Fibroblast of lung (primary cell): ENCODE measurements around the gene PIMREG. TPM values are rescaled to one million over a fixed set of nuclear protein-coding genes. Genes with fewer than 3 reads are reported as not detected.

Experiments used
- DNase-seq, 2 donors: peaks; one replicate each; pipeline versions ENCODE4 v3.0.0 to v3.0.0-alpha.2; 2010; ENCODE audit warnings: low read depth in 2 of 2
- H2AFZ ChIP-seq: 2 replicates; pipeline ENCODE4 v1.5.1; 2012; ENCODE audit warnings: low read length, control low read depth, inconsistent platforms
- H3K27ac ChIP-seq: 2 replicates; pipeline ENCODE4 v1.5.1; 2011; ENCODE audit warnings: low read length, control low read depth; ENCODE audit not compliant: insufficient read depth
- H3K27me3 ChIP-seq: 2 replicates; pipeline ENCODE4 v1.5.1; 2011; ENCODE audit warnings: mild to moderate bottlenecking, low read length; ENCODE audit not compliant: control insufficient read depth, insufficient read depth
- H3K36me3 ChIP-seq: 2 replicates; pipeline ENCODE4 v1.5.1; 2011; ENCODE audit warnings: low read length; ENCODE audit not compliant: control insufficient read depth, insufficient read depth
- H3K4me1 ChIP-seq: 2 replicates; pipeline ENCODE4 v1.5.1; 2011; ENCODE audit warnings: low read length; ENCODE audit not compliant: control insufficient read depth, insufficient read depth; ENCODE audit errors: extremely low read depth
- H3K4me2 ChIP-seq: 2 replicates; pipeline ENCODE4 v1.5.1; 2011; ENCODE audit warnings: low read length, control low read depth; ENCODE audit not compliant: insufficient read depth; ENCODE audit errors: extremely low read depth
- H3K4me3 ChIP-seq, 4 experiments: fragments of 200-600 bp in 1 of 4; sonication (generic) in 1 of 4; replicated peaks in 1 of 4; 2 replicates each; pipeline ENCODE4 v1.5.1; 2011 to 2016; ENCODE audit warnings: low read length in 4 of 4, low read depth in 3 of 4, mild to moderate bottlenecking in 3 of 4, control low read depth in 2 of 4, inconsistent platforms in 1 of 4, mixed read lengths in 1 of 4; ENCODE audit not compliant: insufficient read depth in 1 of 4; ENCODE audit errors: control extremely low read depth in 1 of 4
- H3K79me2 ChIP-seq: 2 replicates; pipeline ENCODE4 v1.5.1; 2012; ENCODE audit warnings: mild to moderate bottlenecking, low read length, inconsistent platforms; ENCODE audit not compliant: control insufficient read depth, insufficient read depth
- H3K9ac ChIP-seq: 2 replicates; pipeline ENCODE4 v1.5.1; 2011; ENCODE audit warnings: mild to moderate bottlenecking, low read length, control low read depth; ENCODE audit not compliant: insufficient read depth
- H3K9me3 ChIP-seq: 2 replicates; pipeline ENCODE4 v1.5.1; 2012; ENCODE audit warnings: low read depth, low read length; ENCODE audit not compliant: control insufficient read depth, insufficient read depth
- H4K20me1 ChIP-seq: 2 replicates; pipeline ENCODE4 v1.5.1; 2011; ENCODE audit warnings: low read length; ENCODE audit not compliant: control insufficient read depth, insufficient read depth; ENCODE audit errors: extremely low read depth
- CTCF ChIP-seq, 2 donors: IDR thresholded peaks in 1 of 2; conservative IDR thresholded peaks in 1 of 2; 1 replicate in 1 of 2; 2 replicates in 1 of 2; pipeline ENCODE4 v1.5.1; 2011 to 2012; ENCODE audit warnings: low read length in 2 of 2, control low read depth in 1 of 2, inconsistent platforms in 1 of 2, low read depth in 1 of 2, mild to moderate bottlenecking in 1 of 2
- EZH2 ChIP-seq: IDR thresholded peaks from 2 replicates; pipeline ENCODE4 v1.5.1; 2012; ENCODE audit warnings: low read length, control low read depth, mild to moderate bottlenecking; ENCODE audit errors: missing control alignments
- polyA plus RNA-seq, 2 donors: library from polyadenylated mRNA; depleted of rRNA in 1 of 2; stranded (reverse) in 1 of 2; unstranded in 1 of 2; fragments of >200 nt; gene quantifications; 2 replicates each; pipeline ENCODE4 v1.2.1, GENCODE V29; 2011 to 2012; ENCODE audit warnings: missing spikeins in 1 of 2
- total RNA-seq: library from RNA; depleted of rRNA; stranded (reverse); fragments of >200 nt; gene quantifications from 2 replicates; pipeline ENCODE4 v1.2.1, GENCODE V29; 2014

PIMREG gene
- total and polyA plus RNA-seq, 2 donors (not counting 1 experiment from before 2014, with no cell fraction given): 6.5 to 10.6 TPM

GRCh38 chr17:6415616-6416015 lies 28.6 kb upstream of the PIMREG start:
- H3K4me3 ChIP-seq: no peak overlapping the region
- H2AFZ ChIP-seq: no peak overlapping the region
- no peak overlapping the region for H3K9ac ChIP-seq
- H3K9me3 ChIP-seq: no peaks in the 10 kb centered on the region
- H4K20me1 ChIP-seq: no peaks in the 10 kb centered on the region
- H3K79me2 ChIP-seq: no peaks in the 10 kb centered on the region
- no peaks in the 10 kb centered on the region for H3K4me1 ChIP-seq
- DNase-seq: no peak
- H3K27me3 ChIP-seq: no peaks in the 10 kb centered on the region
- no peak overlapping the region for H3K4me2 ChIP-seq
- TF ChIP-seq CTCF (conservative IDR thresholded peaks at IDR 0.05 in 1 of 2, IDR thresholded peaks at IDR 0.05 in 1 of 2; ENCODE audit: low read depth in 1 of 2, low read length in 2 of 2) (no peak), EZH2 (no peak)
- no peak overlapping the region for H3K27ac ChIP-seq
- H3K36me3 ChIP-seq: no peaks in the 10 kb centered on the region

DNA sequence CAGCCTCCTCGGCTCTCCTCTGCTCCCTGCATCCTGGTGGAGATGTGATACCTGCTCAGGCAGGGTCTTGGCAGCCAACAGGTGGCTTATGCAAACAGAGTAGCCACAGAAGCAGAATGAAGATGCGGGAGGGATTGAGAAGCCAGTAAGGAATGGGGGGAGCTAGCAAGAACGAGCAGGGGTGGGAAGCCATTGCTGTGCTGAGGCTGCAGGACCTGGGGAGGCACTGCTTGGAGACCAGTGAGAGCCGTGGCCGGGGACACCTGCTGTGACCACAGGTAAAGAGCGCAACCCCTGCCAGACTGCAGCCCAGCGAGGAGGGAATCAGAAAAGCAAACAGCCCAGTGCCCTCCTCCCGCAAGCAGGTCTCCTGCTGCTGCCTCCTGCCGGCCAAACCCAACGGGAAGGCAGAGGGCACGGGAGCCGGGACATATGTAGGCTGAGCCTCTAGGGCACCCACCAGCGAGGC lies 24.0 kb upstream of the PIMREG start:
- Histone ChIP-seq H3K9ac (no peak overlapping the region), H3K4me3 (no peak overlapping the region), H3K4me2 (no peak overlapping the region), H3K27ac (no peak overlapping the region), H3K36me3 (no peaks in the 10 kb centered on the region), H3K27me3 (no peaks in the 10 kb centered on the region), H2AFZ (no peak overlapping the region), H4K20me1 (no peaks in the 10 kb centered on the region), H3K9me3 (no peaks in the 10 kb centered on the region), H3K4me1 (no peaks in the 10 kb centered on the region), H3K79me2 (no peaks in the 10 kb centered on the region)
- peak in 1 of 2 donors; percentile 5 for DNase-seq
- TF ChIP-seq EZH2: no peak
- peak; percentile 32 to 47 for TF ChIP-seq CTCF (conservative IDR thresholded peaks at IDR 0.05 in 1 of 2, IDR thresholded peaks at IDR 0.05 in 1 of 2; ENCODE audit: low read depth in 1 of 2, low read length in 2 of 2)

DNA sequence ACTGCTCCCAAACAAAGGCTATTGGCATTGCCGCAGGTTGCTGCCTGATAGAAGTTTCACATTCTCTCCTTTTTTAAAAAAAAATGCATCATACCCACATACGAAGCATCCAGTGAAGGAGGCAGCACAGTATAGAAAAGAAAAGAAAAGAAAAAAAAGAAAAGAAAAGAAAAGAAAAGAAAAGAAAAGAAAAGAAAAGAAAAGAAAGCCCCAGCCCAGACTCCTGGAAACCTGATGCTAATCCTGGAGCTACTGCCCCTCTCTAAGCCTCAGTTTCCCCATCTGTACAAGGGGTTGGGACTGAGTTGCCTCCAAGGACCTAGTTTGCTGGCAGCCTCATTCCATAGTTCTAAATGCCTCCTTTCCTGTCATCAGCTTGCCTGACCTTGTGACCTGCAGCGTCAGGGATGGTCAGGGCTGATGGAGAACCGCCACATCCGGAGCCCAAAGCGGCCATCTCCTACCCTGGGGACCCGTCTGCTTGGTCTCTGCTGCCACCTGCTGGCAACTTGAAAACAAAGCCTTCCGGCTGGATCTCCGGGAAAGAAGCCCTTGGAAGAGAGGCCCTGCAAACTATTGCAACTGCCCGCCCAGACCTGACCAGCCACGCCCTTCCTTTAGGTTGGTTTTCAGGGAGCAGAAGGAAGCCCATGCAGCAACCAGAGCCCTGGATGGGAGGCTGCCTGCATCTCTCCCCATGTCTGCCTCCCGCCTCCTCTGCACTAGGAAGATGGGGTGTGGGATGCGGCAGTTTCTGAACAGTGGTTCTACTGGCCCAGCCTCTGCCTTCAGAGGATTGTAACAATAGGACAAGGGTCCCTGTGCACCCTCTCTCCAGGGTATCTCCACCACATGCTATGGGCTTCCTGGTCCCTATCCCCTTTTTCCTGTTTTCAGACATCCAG lies 22.3 kb upstream of the PIMREG start:
- Histone ChIP-seq H3K9ac (no peak overlapping the region), H3K4me2 (no peak overlapping the region), H3K27ac (no peak overlapping the region), H2AFZ (no peak overlapping the region), H3K9me3 (no peaks in the 10 kb centered on the region), H3K79me2 (no peaks in the 10 kb centered on the region), H3K4me1 (no peaks in the 10 kb centered on the region), H3K36me3 (no peaks in the 10 kb centered on the region), H4K20me1 (no peaks in the 10 kb centered on the region), H3K27me3 (no peaks in the 10 kb centered on the region), H3K4me3 (no peak overlapping the region)
- TF ChIP-seq EZH2 (no peak), CTCF (conservative IDR thresholded peaks at IDR 0.05 in 1 of 2, IDR thresholded peaks at IDR 0.05 in 1 of 2; ENCODE audit: low read depth in 1 of 2, low read length in 2 of 2) (peak; percentile 72 to 86)
- DNase-seq: peak; percentile 46 to 71
